Measurements from ENCODE around the gene FICD. TPM values are rescaled to one million over a fixed set of nuclear protein-coding genes. Genes with fewer than 3 reads are reported as not detected.

The FICD gene
- total RNA-seq, 4 donors from 2014 or later, result 1.1 to 9.6 (median 6.2) TPM

DNA sequence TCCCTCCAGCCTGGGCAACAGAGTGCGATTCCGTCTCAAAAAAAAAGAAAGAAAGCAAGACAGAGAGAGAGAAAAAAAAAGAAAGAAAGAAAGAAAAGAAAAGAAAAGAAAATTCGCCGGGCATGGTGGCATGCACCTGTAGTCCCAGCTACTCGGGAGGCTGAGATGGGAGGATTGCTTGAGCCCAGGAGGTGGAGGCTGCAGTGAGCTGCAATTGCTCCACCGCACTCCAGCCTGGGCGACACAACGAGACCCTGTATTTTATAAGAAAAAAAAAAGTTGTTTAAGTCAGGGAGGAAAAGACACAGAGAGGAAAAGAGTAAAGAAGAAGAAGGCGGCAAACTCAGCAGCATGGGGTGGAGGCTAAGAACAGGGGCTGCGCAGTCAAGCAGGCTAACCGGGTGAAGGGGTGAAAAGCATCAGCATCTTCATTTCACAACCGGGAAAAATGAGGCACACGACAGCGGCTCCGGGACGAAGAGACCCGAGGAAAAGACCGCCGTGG, 557 bp upstream of the FICD start:
- Histone ChIP-seq H3K27ac (peak overlapping the region; percentile 38 to 87 (median 80)), H3K9me3 (no peaks in the 10 kb centered on the region), H3K27me3 (no peaks in the 10 kb centered on the region), H3K4me1 (peaks cover 5 to 20% (median 8%) of the 10 kb centered on the region in 4 donors), H3K4me3 (peak overlapping the region in 3 of 4 donors; percentile 78 to 83 (median 79)), H3K36me3 (no peaks in the 10 kb centered on the region)
- in situ Hi-C loops (cut with MboI; ENCODE audit: low pct_ligation_motif_present in 1 of 4, low pct_unique_long_range_greater_than_20kb in 1 of 4, low sequenced_read_pairs in 3 of 4), result no loop called here
- no peak for DNase-seq
- TF ChIP-seq, protein P1, sequence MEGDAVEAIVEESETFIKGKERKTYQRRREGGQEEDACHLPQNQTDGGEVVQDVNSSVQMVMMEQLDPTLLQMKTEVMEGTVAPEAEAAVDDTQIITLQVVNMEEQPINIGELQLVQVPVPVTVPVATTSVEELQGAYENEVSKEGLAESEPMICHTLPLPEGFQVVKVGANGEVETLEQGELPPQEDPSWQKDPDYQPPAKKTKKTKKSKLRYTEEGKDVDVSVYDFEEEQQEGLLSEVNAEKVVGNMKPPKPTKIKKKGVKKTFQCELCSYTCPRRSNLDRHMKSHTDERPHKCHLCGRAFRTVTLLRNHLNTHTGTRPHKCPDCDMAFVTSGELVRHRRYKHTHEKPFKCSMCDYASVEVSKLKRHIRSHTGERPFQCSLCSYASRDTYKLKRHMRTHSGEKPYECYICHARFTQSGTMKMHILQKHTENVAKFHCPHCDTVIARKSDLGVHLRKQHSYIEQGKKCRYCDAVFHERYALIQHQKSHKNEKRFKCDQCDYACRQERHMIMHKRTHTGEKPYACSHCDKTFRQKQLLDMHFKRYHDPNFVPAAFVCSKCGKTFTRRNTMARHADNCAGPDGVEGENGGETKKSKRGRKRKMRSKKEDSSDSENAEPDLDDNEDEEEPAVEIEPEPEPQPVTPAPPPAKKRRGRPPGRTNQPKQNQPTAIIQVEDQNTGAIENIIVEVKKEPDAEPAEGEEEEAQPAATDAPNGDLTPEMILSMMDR (IDR thresholded peaks at IDR 0.05), result no peak
- TF ChIP-seq POLR2A (IDR thresholded peaks at IDR 0.05) (no peak), POLR2AphosphoS5 (IDR thresholded peaks at IDR 0.05) (no peak), EP300 (IDR thresholded peaks at IDR 0.05; ENCODE audit: low read depth) (no peak)
- 27% methylated on average over 11 to 19 of the region's 19 CpGs for WGBS, 2 donors (ENCODE audit: low coverage in 1 of 2)
- intact Hi-C loops (cut with DNase I; ENCODE audit: low total_unique reads), result no loop called here

DNA sequence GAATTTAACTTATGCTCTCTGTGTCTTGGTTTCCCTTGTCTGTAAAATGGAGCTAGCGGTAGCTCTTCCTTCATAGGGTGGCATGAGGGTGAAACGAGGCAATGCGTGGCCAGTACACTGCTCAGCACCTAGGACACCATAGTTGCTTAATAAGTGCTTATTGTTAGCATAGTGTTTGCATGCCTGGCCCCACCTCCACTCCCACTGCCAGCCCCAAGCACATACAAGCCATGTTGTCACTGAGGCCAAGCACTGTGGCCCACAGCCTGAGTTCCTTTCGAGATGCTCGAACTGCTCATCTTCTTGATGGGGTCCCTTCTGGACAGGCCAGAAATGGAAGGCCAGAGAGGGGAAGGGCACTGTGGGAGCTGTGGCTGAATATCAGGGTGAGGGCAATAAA, 839 bp downstream of the FICD start:
- intact Hi-C loops (cut with DNase I; ENCODE audit: low total_unique reads), result no loop called here
- in situ Hi-C loops (cut with MboI; ENCODE audit: low pct_ligation_motif_present in 1 of 4, low pct_unique_long_range_greater_than_20kb in 1 of 4, low sequenced_read_pairs in 3 of 4), result no loop called here
- no peak for DNase-seq
- Histone ChIP-seq H3K4me3 (peak overlapping the region; percentile 78 to 83 (median 80)), H3K4me1 (peaks cover 5 to 20% (median 8%) of the 10 kb centered on the region in 4 donors), H3K27me3 (no peaks in the 10 kb centered on the region), H3K27ac (peak overlapping the region; percentile 77 to 87 (median 80)), H3K36me3 (peaks cover 0 to 8% (median 0%) of the 10 kb centered on the region in 4 donors), H3K9me3 (no peaks in the 10 kb centered on the region)
- 17 to 59% methylated on average over 3 to 5 of the region's 5 CpGs for WGBS, 2 donors (ENCODE audit: low coverage in 1 of 2)
- TF ChIP-seq POLR2AphosphoS5 (IDR thresholded peaks at IDR 0.05) (no peak), EP300 (IDR thresholded peaks at IDR 0.05; ENCODE audit: low read depth) (no peak)
- TF ChIP-seq, protein P1 (IDR thresholded peaks at IDR 0.05), result no peak

- 89% methylated on average over 23 of the region's 23 CpGs; no CpG with 5 or more reads in 1 of the 2 donors for WGBS, 2 donors (ENCODE audit: low coverage in 1 of 2)
- no peak for DNase-seq
- intact Hi-C loops (cut with DNase I; ENCODE audit: low total_unique reads) (no loop called here), in situ Hi-C loops (cut with MboI; ENCODE audit: low pct_ligation_motif_present in 1 of 4, low pct_unique_long_range_greater_than_20kb in 1 of 4, low sequenced_read_pairs in 3 of 4) (no loop called here)
- no peak overlapping the region for H3K27ac ChIP-seq
- H3K4me1 ChIP-seq, result peaks cover 5 to 19% (median 8%) of the 10 kb centered on the region in 4 donors
- peaks cover 0 to 16% (median 0%) of the 10 kb centered on the region in 4 donors for H3K36me3 ChIP-seq
- no peak overlapping the region for H3K4me3 ChIP-seq
- TF ChIP-seq POLR2A (IDR thresholded peaks at IDR 0.05) (no peak), POLR2AphosphoS5 (IDR thresholded peaks at IDR 0.05) (no peak), EP300 (IDR thresholded peaks at IDR 0.05; ENCODE audit: low read depth) (no peak)
- TF ChIP-seq, protein P1 (IDR thresholded peaks at IDR 0.05), result no peak
- no peaks in the 10 kb centered on the region for H3K27me3 ChIP-seq
- H3K9me3 ChIP-seq, result no peaks in the 10 kb centered on the region
Observed at GRCh38 chr12:108516511-108517275, 1.6 kb downstream of the FICD start.

DNA sequence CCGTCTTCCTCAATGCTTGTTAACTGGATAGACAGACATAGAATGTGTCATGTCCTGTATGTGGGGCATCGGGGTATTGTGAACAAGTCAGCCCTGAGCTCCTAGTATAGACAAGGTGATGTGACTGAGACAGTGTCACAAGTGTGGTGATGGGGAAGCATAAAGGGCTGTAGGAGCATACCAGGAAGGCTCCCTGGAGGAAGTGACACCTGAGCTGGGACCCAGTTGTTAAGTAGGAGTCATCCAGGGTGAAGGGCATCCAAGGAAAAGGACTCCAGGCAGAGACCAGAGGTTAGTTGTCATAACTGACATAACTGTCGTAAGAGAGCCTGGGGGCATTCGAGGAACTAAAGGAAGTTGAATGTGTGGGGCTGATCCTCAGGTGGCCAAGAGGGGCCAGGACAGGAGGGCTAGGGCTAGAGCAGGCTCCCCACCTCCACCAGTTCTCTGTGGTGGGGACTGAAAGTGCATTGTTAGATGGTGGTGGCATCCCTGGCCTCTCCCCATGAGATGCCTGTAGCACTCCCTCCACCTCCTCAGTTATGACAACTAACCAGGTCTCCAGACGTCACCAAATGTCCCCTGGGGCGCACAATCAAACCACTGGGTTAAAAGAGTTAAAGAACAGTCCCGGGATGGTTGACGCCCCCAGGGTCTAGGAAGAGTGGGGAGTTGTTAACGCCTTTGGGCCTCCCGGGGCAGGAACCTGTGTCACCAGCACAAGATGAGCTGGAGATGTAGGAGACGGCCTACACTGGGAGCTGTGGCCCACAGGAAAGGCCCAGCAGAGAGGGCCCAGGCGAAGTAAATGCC, 2.4 kb downstream of the FICD start:
- TF ChIP-seq, protein P1 (IDR thresholded peaks at IDR 0.05), result no peak
- TF ChIP-seq POLR2A (IDR thresholded peaks at IDR 0.05), result no peak
- TF ChIP-seq EP300 (IDR thresholded peaks at IDR 0.05; ENCODE audit: low read depth), result no peak
- no peak for TF ChIP-seq POLR2AphosphoS5 (IDR thresholded peaks at IDR 0.05)
- Histone ChIP-seq H3K4me3 (no peak overlapping the region), H3K27me3 (no peaks in the 10 kb centered on the region), H3K27ac (no peak overlapping the region), H3K4me1 (peaks cover 5 to 16% (median 8%) of the 10 kb centered on the region in 4 donors), H3K9me3 (no peaks in the 10 kb centered on the region), H3K36me3 (peaks cover 0 to 24% (median under 1%) of the 10 kb centered on the region in 4 donors)
- in situ Hi-C loops (cut with MboI; ENCODE audit: low pct_ligation_motif_present in 1 of 4, low pct_unique_long_range_greater_than_20kb in 1 of 4, low sequenced_read_pairs in 3 of 4) (no loop called here), intact Hi-C loops (cut with DNase I; ENCODE audit: low total_unique reads) (no loop called here)
- WGBS, 2 donors (ENCODE audit: low coverage in 1 of 2), result 82 to 89% methylated on average over 6 to 12 of the region's 12 CpGs
- no peak for DNase-seq
